K562 (cell line): Measurements from ENCODE around the gene CBY3. TPM values are rescaled to one million over a fixed set of nuclear protein-coding genes. Genes with fewer than 3 reads are reported as not detected.

ENCODE experiments used
- BRD4 ChIP-seq: fragments of 200-600 bp; sonication (generic); IDR thresholded peaks from 2 replicates; pipeline ENCODE4 v1.6.1; 2017; ENCODE audit warnings: inconsistent platforms
- CCNT2 ChIP-seq: IDR thresholded peaks from 2 replicates; pipeline ENCODE4 v1.6.1; 2011; ENCODE audit warnings: borderline replicate concordance, low read depth, mild to moderate bottlenecking, moderate library complexity, mixed read lengths, low read length; ENCODE audit not compliant: insufficient read length; ENCODE audit errors: extremely low read depth
- ERF ChIP-seq: fragments of 450-650 bp; formaldehyde crosslinking; IDR thresholded peaks from 2 replicates; pipeline ENCODE4 v1.4.0; 2020; ENCODE audit warnings: mild to moderate bottlenecking, mixed read lengths
- NBN ChIP-seq: fragments of 450-650 bp; IDR thresholded peaks from 2 replicates; pipeline ENCODE4 v1.6.1; 2016; ENCODE audit warnings: low read depth, mild to moderate bottlenecking
- PTBP1 ChIP-seq: fragments of 200-400 bp; formaldehyde crosslinking; IDR thresholded peaks from 2 replicates; pipeline ENCODE4 v1.6.1; 2017; ENCODE audit warnings: low read depth, low read length
- PTTG1 ChIP-seq: fragments of 450-650 bp; IDR thresholded peaks from 2 replicates; pipeline ENCODE4 v1.6.1; 2016; ENCODE audit warnings: low read depth, mild to moderate bottlenecking, missing genetic modification characterization, missing compliant biosample characterization
- RBM34 ChIP-seq: fragments of 200-400 bp; formaldehyde crosslinking; IDR thresholded peaks from 2 replicates; pipeline ENCODE4 v1.6.1; 2018; ENCODE audit warnings: low read length, borderline replicate concordance; ENCODE audit not compliant: insufficient read depth
- RHOXF2B ChIP-seq: fragments of 250-450 bp; sonication (Bioruptor Pico); conservative IDR thresholded peaks from 2 replicates; pipeline ENCODE4 v1.5.1; 2021
- ZC3H11A ChIP-seq: IDR thresholded peaks from 2 replicates; pipeline ENCODE4 v1.6.1; 2012; ENCODE audit warnings: low read depth, low read length, improper control_type of control experiment
- ZNF12 ChIP-seq: sonication (generic); formaldehyde crosslinking; IDR thresholded peaks from 2 replicates; pipeline ENCODE4 v1.4.0; 2020; ENCODE audit warnings: mild to moderate bottlenecking, missing genetic modification reagents
- ZNF76 ChIP-seq: fragments of 250-450 bp; sonication (Bioruptor Pico); IDR thresholded peaks from 2 replicates; pipeline ENCODE4 v1.4.0; 2020; ENCODE audit warnings: mild to moderate bottlenecking, moderate library complexity, borderline replicate concordance
- ZSCAN32 ChIP-seq: fragments of 450-650 bp; formaldehyde crosslinking; IDR thresholded peaks from 2 replicates; pipeline ENCODE4 v1.4.0; 2020; ENCODE audit warnings: mild to moderate bottlenecking, moderate library complexity
- polyA plus RNA-seq, 8 experiments: library from polyadenylated mRNA; depleted of rRNA in 4 of 8; stranded (reverse) in 5 of 8; unstranded in 3 of 8; fragments of >200 nt; fragmentation: Nextera tagmentation in 2 of 8; fragmentation: Illumina TruSeq in 1 of 8; extraction: Ambion mirVana in 2 of 8; extraction: Trizol in 1 of 8; gene quantifications; 2 replicates each; pipeline versions ENCODE4 v1.2.1 to v1.2.3, GENCODE V29; 2011 to 2014; ENCODE audit warnings: inconsistent platforms in 1 of 8, missing spikeins in 1 of 8
- total RNA-seq, 7 experiments: library from RNA; depleted of rRNA in 6 of 7; stranded (reverse); fragments of >200 nt in 6 of 7; fragmentation: Illumina TruSeq in 2 of 7; extraction: Trizol in 2 of 7; gene quantifications; 2 replicates each; pipeline versions ENCODE4 v1.2.1 to v1.2.3, GENCODE V29; 2011 to 2021; ENCODE audit warnings: low replicate concordance in 1 of 7
- TF ChIP-seq, protein P1 (sequence below), 2 experiments: fragments of 450-650 bp; formaldehyde crosslinking in 1 of 2; IDR thresholded peaks; 2 replicates each; pipeline versions ENCODE4 v1.4.0 to v1.6.1; 2014 to 2020; ENCODE audit warnings: mild to moderate bottlenecking in 2 of 2, borderline replicate concordance in 1 of 2, low read depth in 1 of 2
- TF ChIP-seq, protein P2 (sequence below), 3 experiments: IDR thresholded peaks in 2 of 3; conservative IDR thresholded peaks in 1 of 3; 2 replicates each; pipeline ENCODE4 v1.5.1; 2011 to 2012; ENCODE audit warnings: low read length in 3 of 3, mild to moderate bottlenecking in 3 of 3, control low read depth in 2 of 3, improper control_type of control experiment in 1 of 3, inconsistent platforms in 1 of 3, low read depth in 1 of 3, mixed read lengths in 1 of 3, moderate library complexity in 1 of 3; ENCODE audit not compliant: insufficient read depth in 2 of 3
- TF ChIP-seq, protein P3 (sequence below): fragments of 250-450 bp; sonication (Bioruptor Pico); IDR thresholded peaks from 2 replicates; pipeline ENCODE4 v1.6.1; 2021; ENCODE audit warnings: mild to moderate bottlenecking

Gene CBY3
- total and polyA plus RNA-seq, 9 of the 15 experiments (the other 6 are each of a cell fraction or from before 2014, with no cell fraction given): not detected

DNA sequence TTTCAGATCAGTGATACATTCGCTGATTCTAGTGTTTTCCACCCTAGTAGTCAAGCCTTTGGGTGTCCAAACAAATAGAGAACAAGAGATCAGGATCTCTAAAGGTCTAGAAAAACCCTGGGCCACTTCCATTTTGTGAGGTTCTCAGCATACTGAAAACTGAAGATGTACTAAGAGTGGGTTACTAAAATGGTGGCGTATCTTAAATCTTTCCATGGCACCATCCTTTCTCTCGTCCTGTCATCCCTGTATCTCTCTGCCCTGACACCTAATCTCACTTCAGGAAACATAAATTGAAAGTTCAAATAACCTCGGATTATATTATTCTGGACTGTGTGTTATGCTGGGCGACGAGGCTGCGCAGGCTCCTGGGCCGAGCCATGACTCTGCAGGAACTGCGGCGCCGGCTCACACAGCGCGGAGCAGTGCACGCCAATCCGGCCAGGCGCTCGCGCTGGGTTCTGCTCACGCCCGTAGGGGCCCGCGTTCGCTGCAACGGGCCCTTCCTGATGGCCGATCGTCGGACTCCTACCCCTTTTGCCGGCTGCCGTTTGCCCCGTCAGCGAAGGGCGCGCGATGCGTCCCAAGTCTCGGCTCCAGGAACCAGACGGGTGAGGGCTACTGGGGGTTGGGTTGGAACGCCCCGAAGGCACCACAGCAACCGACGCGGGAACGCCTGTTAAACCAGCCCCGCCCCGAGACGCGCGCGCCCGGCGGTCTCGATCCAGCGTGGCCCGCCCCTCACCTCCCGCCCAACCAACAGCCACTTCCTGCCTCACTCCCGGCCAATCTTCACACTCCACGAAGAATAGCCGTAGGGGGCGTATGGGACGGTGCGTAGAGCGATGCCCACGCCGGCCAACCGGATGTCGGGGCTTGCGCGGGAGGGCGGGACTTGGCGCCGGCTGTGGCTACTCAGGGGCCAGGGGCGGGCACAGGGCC lies 17.4 kb upstream of the CBY3 start (continued):
- peak; percentile 31; the same call in 1 of the 2 replicates for TF ChIP-seq ZNF76 (CRISPR knock-in tag)
- TF ChIP-seq PTBP1: no peak
- no peak for TF ChIP-seq NBN
- TF ChIP-seq CCNT2: no peak
- TF ChIP-seq RBM34: no peak
- TF ChIP-seq ERF: peak; percentile 77; the same call in 1 of the 2 replicates
- peak; percentile 93; the same call in 1 of the 2 replicates for TF ChIP-seq BRD4
- no peak for TF ChIP-seq PTTG1
- TF ChIP-seq RHOXF2B (CRISPR knock-in tag): 0 out of 2 replicates have a peak, but pooled peaks have one; percentile 41
- TF ChIP-seq ZC3H11A: no peak
- TF ChIP-seq ZNF12 (CRISPR knock-in tag): no peak
- TF ChIP-seq ZSCAN32 (CRISPR knock-in tag): 0 out of 2 replicates have a peak, but pooled peaks have one; percentile 5
- TF ChIP-seq, protein P1, sequence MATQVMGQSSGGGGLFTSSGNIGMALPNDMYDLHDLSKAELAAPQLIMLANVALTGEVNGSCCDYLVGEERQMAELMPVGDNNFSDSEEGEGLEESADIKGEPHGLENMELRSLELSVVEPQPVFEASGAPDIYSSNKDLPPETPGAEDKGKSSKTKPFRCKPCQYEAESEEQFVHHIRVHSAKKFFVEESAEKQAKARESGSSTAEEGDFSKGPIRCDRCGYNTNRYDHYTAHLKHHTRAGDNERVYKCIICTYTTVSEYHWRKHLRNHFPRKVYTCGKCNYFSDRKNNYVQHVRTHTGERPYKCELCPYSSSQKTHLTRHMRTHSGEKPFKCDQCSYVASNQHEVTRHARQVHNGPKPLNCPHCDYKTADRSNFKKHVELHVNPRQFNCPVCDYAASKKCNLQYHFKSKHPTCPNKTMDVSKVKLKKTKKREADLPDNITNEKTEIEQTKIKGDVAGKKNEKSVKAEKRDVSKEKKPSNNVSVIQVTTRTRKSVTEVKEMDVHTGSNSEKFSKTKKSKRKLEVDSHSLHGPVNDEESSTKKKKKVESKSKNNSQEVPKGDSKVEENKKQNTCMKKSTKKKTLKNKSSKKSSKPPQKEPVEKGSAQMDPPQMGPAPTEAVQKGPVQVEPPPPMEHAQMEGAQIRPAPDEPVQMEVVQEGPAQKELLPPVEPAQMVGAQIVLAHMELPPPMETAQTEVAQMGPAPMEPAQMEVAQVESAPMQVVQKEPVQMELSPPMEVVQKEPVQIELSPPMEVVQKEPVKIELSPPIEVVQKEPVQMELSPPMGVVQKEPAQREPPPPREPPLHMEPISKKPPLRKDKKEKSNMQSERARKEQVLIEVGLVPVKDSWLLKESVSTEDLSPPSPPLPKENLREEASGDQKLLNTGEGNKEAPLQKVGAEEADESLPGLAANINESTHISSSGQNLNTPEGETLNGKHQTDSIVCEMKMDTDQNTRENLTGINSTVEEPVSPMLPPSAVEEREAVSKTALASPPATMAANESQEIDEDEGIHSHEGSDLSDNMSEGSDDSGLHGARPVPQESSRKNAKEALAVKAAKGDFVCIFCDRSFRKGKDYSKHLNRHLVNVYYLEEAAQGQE (IDR thresholded peaks at IDR 0.05; ENCODE audit: borderline replicate concordance): no peak
- TF ChIP-seq, protein P1 (CRISPR knock-in tag; IDR thresholded peaks at IDR 0.05; ENCODE audit: low read depth): peak; percentile 81; the same call in 1 of the 2 replicates
- TF ChIP-seq, protein P2, sequence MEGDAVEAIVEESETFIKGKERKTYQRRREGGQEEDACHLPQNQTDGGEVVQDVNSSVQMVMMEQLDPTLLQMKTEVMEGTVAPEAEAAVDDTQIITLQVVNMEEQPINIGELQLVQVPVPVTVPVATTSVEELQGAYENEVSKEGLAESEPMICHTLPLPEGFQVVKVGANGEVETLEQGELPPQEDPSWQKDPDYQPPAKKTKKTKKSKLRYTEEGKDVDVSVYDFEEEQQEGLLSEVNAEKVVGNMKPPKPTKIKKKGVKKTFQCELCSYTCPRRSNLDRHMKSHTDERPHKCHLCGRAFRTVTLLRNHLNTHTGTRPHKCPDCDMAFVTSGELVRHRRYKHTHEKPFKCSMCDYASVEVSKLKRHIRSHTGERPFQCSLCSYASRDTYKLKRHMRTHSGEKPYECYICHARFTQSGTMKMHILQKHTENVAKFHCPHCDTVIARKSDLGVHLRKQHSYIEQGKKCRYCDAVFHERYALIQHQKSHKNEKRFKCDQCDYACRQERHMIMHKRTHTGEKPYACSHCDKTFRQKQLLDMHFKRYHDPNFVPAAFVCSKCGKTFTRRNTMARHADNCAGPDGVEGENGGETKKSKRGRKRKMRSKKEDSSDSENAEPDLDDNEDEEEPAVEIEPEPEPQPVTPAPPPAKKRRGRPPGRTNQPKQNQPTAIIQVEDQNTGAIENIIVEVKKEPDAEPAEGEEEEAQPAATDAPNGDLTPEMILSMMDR (IDR thresholded peaks at IDR 0.05 in 2 of 3, conservative IDR thresholded peaks at IDR 0.05 in 1 of 3; ENCODE audit: insufficient read depth in 2 of 3, low read depth in 1 of 3, low read length in 3 of 3): 0 out of 6 replicates have a peak, but pooled peaks of 1 of the 3 experiments have one; percentile 0
- TF ChIP-seq, protein P3, sequence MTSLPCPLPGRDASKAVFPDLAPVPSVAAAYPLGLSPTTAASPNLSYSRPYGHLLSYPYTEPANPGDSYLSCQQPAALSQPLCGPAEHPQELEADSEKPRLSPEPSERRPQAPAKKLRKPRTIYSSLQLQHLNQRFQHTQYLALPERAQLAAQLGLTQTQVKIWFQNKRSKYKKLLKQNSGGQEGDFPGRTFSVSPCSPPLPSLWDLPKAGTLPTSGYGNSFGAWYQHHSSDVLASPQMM (CRISPR knock-in tag): no peak
